Measurements from ENCODE around the gene ZAR1L.
"Not testable (repeated sequence)": the region's sequence is repeated elsewhere in the genome, so short reads cannot be mapped to it uniquely, and the experiment has no call there.

DNA sequence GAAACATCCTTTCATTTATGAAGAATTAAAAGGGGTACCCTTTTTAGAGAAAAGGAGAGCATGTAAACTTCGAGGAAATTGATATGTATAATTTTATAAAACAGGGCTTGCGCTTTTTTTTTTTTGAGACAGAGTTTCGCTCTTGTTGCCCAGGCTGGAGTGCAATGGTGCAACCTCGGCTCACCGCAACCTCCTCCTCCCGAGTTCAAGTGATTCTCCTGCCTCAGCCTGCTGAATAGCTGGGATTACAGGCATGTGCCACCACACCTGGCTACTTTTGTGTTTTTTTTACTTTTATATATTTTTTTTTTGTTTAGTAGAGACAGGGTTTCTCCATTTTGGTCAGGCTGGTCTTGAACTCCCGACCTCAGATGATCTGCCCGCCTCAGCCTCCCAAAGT is 40.8 kb upstream of the ZAR1L start:
- TF ChIP-seq, protein P1, sequence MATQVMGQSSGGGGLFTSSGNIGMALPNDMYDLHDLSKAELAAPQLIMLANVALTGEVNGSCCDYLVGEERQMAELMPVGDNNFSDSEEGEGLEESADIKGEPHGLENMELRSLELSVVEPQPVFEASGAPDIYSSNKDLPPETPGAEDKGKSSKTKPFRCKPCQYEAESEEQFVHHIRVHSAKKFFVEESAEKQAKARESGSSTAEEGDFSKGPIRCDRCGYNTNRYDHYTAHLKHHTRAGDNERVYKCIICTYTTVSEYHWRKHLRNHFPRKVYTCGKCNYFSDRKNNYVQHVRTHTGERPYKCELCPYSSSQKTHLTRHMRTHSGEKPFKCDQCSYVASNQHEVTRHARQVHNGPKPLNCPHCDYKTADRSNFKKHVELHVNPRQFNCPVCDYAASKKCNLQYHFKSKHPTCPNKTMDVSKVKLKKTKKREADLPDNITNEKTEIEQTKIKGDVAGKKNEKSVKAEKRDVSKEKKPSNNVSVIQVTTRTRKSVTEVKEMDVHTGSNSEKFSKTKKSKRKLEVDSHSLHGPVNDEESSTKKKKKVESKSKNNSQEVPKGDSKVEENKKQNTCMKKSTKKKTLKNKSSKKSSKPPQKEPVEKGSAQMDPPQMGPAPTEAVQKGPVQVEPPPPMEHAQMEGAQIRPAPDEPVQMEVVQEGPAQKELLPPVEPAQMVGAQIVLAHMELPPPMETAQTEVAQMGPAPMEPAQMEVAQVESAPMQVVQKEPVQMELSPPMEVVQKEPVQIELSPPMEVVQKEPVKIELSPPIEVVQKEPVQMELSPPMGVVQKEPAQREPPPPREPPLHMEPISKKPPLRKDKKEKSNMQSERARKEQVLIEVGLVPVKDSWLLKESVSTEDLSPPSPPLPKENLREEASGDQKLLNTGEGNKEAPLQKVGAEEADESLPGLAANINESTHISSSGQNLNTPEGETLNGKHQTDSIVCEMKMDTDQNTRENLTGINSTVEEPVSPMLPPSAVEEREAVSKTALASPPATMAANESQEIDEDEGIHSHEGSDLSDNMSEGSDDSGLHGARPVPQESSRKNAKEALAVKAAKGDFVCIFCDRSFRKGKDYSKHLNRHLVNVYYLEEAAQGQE (IDR thresholded peaks at IDR 0.05; ENCODE audit: borderline replicate concordance), result not testable (repeated sequence)
- TF ChIP-seq, protein P1 (CRISPR knock-in tag; IDR thresholded peaks at IDR 0.05; ENCODE audit: low read depth), result not testable (repeated sequence)
- TF ChIP-seq ZNF12 (CRISPR knock-in tag; IDR thresholded peaks at IDR 0.05); MTA3 (IDR thresholded peaks at IDR 0.05; ENCODE audit: borderline replicate concordance); PCBP2 (IDR thresholded peaks at IDR 0.05; ENCODE audit: low read depth, low read length, poor library complexity, severe bottlenecking); HNRNPLL (IDR thresholded peaks at IDR 0.05; ENCODE audit: low read depth, low read length, poor library complexity, severe bottlenecking): not testable (repeated sequence)
- TF ChIP-seq, protein P2, sequence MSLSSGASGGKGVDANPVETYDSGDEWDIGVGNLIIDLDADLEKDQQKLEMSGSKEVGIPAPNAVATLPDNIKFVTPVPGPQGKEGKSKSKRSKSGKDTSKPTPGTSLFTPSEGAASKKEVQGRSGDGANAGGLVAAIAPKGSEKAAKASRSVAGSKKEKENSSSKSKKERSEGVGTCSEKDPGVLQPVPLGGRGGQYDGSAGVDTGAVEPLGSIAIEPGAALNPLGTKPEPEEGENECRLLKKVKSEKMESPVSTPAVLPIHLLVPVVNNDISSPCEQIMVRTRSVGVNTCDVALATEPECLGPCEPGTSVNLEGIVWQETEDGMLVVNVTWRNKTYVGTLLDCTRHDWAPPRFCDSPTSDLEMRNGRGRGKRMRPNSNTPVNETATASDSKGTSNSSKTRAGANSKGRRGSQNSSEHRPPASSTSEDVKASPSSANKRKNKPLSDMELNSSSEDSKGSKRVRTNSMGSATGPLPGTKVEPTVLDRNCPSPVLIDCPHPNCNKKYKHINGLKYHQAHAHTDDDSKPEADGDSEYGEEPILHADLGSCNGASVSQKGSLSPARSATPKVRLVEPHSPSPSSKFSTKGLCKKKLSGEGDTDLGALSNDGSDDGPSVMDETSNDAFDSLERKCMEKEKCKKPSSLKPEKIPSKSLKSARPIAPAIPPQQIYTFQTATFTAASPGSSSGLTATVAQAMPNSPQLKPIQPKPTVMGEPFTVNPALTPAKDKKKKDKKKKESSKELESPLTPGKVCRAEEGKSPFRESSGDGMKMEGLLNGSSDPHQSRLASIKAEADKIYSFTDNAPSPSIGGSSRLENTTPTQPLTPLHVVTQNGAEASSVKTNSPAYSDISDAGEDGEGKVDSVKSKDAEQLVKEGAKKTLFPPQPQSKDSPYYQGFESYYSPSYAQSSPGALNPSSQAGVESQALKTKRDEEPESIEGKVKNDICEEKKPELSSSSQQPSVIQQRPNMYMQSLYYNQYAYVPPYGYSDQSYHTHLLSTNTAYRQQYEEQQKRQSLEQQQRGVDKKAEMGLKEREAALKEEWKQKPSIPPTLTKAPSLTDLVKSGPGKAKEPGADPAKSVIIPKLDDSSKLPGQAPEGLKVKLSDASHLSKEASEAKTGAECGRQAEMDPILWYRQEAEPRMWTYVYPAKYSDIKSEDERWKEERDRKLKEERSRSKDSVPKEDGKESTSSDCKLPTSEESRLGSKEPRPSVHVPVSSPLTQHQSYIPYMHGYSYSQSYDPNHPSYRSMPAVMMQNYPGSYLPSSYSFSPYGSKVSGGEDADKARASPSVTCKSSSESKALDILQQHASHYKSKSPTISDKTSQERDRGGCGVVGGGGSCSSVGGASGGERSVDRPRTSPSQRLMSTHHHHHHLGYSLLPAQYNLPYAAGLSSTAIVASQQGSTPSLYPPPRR (CRISPR knock-in tag; IDR thresholded peaks at IDR 0.05; ENCODE audit: borderline replicate concordance), result not testable (repeated sequence)
- TF ChIP-seq, protein P3, sequence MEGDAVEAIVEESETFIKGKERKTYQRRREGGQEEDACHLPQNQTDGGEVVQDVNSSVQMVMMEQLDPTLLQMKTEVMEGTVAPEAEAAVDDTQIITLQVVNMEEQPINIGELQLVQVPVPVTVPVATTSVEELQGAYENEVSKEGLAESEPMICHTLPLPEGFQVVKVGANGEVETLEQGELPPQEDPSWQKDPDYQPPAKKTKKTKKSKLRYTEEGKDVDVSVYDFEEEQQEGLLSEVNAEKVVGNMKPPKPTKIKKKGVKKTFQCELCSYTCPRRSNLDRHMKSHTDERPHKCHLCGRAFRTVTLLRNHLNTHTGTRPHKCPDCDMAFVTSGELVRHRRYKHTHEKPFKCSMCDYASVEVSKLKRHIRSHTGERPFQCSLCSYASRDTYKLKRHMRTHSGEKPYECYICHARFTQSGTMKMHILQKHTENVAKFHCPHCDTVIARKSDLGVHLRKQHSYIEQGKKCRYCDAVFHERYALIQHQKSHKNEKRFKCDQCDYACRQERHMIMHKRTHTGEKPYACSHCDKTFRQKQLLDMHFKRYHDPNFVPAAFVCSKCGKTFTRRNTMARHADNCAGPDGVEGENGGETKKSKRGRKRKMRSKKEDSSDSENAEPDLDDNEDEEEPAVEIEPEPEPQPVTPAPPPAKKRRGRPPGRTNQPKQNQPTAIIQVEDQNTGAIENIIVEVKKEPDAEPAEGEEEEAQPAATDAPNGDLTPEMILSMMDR (IDR thresholded peaks at IDR 0.05 in 2 of 3, conservative IDR thresholded peaks at IDR 0.05 in 1 of 3; ENCODE audit: insufficient read depth in 2 of 3, low read depth in 1 of 3, low read length in 3 of 3), result not testable (repeated sequence)
- TF ChIP-seq, protein P4, sequence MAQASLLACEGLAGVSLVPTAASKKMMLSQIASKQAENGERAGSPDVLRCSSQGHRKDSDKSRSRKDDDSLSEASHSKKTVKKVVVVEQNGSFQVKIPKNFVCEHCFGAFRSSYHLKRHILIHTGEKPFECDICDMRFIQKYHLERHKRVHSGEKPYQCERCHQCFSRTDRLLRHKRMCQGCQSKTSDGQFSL (CRISPR knock-in tag; IDR thresholded peaks at IDR 0.05), result not testable (repeated sequence)
- TF ChIP-seq, protein P4 (tag; IDR thresholded peaks at IDR 0.05), result not testable (repeated sequence)

All from K562 (cell line).